Smooth muscle cell (in vitro differentiated cells): Measurements from ENCODE around the gene MAPK8IP1. TPM values are rescaled to one million over a fixed set of nuclear protein-coding genes. Genes with fewer than 3 reads are reported as not detected.

Source experiments
- DNase-seq: peaks from one replicate; lab custom pipeline; 2025; ENCODE audit not compliant: unreplicated experiment; lab: John Stamatoyannopoulos, UW
- H2AFZ ChIP-seq: fragments of 200-600 bp; sonication (generic); 2 replicates; pipeline ENCODE4 v1.6.0; 2016; ENCODE audit warnings: antibody characterized with exemption, low read depth, mild to moderate bottlenecking
- H3F3A ChIP-seq: fragments of 200-600 bp; sonication (generic); 2 replicates; pipeline ENCODE4 v1.6.0; 2017; ENCODE audit warnings: antibody characterized with exemption, low read depth
- H3K27ac ChIP-seq: fragments of 200-600 bp; sonication (generic); 2 replicates; pipeline ENCODE4 v1.5.1; 2016; ENCODE audit warnings: low read depth, mild to moderate bottlenecking
- H3K27me3 ChIP-seq: fragments of 200-600 bp; sonication (generic); 2 replicates; pipeline ENCODE4 v1.6.1; 2016; ENCODE audit warnings: low read depth, mild to moderate bottlenecking
- H3K36me3 ChIP-seq: fragments of 200-600 bp; sonication (generic); 2 replicates; pipeline ENCODE4 v1.5.1; 2016; ENCODE audit warnings: low read depth
- H3K4me1 ChIP-seq: fragments of 200-600 bp; sonication (generic); 2 replicates; pipeline ENCODE4 v1.5.1; 2016; ENCODE audit warnings: low read depth
- H3K4me2 ChIP-seq: fragments of 200-600 bp; sonication (generic); 2 replicates; pipeline ENCODE4 v1.6.0; 2016; ENCODE audit warnings: mild to moderate bottlenecking
- H3K4me3 ChIP-seq: fragments of 200-600 bp; sonication (generic); 2 replicates; pipeline ENCODE4 v1.5.1; 2016; ENCODE audit warnings: mild to moderate bottlenecking
- H3K79me2 ChIP-seq: fragments of 200-600 bp; sonication (generic); 2 replicates; pipeline ENCODE4 v1.6.0; 2016; ENCODE audit warnings: low read depth, mild to moderate bottlenecking
- H3K9ac ChIP-seq: fragments of 200-600 bp; sonication (generic); 2 replicates; pipeline ENCODE4 v1.6.0; 2016; ENCODE audit warnings: low read depth
- H3K9me3 ChIP-seq: fragments of 200-600 bp; sonication (generic); replicated peaks from 2 replicates; pipeline ENCODE4 v1.5.1; 2016; ENCODE audit warnings: low read depth
- H4K20me1 ChIP-seq: fragments of 200-600 bp; sonication (generic); 2 replicates; pipeline ENCODE4 v1.6.0; 2016; ENCODE audit warnings: low read depth
- CTCF ChIP-seq: fragments of 200-600 bp; sonication (generic); IDR thresholded peaks from 2 replicates; pipeline ENCODE4 v1.5.1; 2017; ENCODE audit warnings: borderline replicate concordance, mild to moderate bottlenecking, antibody characterized with exemption; ENCODE audit not compliant: insufficient read depth, poor library complexity, severe bottlenecking
- WGBS: methylation state at CpG from one replicate; pipeline ENCODE4 v1.1.7; 2016; ENCODE audit warnings: low lambda C conversion rate; 5-methylcytosine and 5-hydroxymethylcytosine counted together
- polyA plus RNA-seq: library from polyadenylated mRNA; unstranded; fragments of >200 nt; fragmentation: Nextera tagmentation; extraction: Ambion mirVana; gene quantifications from 2 replicates; pipeline ENCODE4 v1.2.1, GENCODE V29; 2016
- total RNA-seq: library from RNA; depleted of rRNA; stranded (reverse); fragments of >200 nt; gene quantifications from 2 replicates; pipeline ENCODE4 v1.2.3, GENCODE V29; 2014

MAPK8IP1 gene
- total and polyA plus RNA-seq, 2 experiments from 2014 or later = 5.2 to 8.1 TPM

GRCh38 chr11:45876401-45876800 lies 9.1 kb upstream of the MAPK8IP1 start:
- no peak for TF ChIP-seq CTCF
- peaks cover 4% of the 10 kb centered on the region for H3K36me3 ChIP-seq
- peaks cover 7% of the 10 kb centered on the region for H3F3A ChIP-seq
- no peak overlapping the region for H2AFZ ChIP-seq
- H3K4me1 ChIP-seq = peaks cover 13% of the 10 kb centered on the region
- peaks cover 63% of the 10 kb centered on the region for H4K20me1 ChIP-seq
- no peaks in the 10 kb centered on the region for H3K9me3 ChIP-seq
- H3K4me2 ChIP-seq = no peak overlapping the region
- no peak overlapping the region for H3K27ac ChIP-seq
- H3K79me2 ChIP-seq = no peaks in the 10 kb centered on the region
- 83% methylated on average over 6 of the region's 6 CpGs for WGBS
- no peak overlapping the region for H3K9ac ChIP-seq
- no peak overlapping the region for H3K4me3 ChIP-seq
- DNase-seq = no peak
- no peaks in the 10 kb centered on the region for H3K27me3 ChIP-seq

GRCh38 chr11:45877221-45877620 lies 8.2 kb upstream of the MAPK8IP1 start:
- Histone ChIP-seq H3K79me2 (no peaks in the 10 kb centered on the region), H2AFZ (no peak overlapping the region), H3K9ac (no peak overlapping the region), H4K20me1 (peaks cover 70% of the 10 kb centered on the region), H3K4me3 (no peak overlapping the region), H3K4me2 (no peak overlapping the region), H3K27ac (no peak overlapping the region), H3K4me1 (peaks cover 13% of the 10 kb centered on the region), H3F3A (peaks cover 7% of the 10 kb centered on the region), H3K27me3 (no peaks in the 10 kb centered on the region), H3K36me3 (peaks cover 4% of the 10 kb centered on the region), H3K9me3 (no peaks in the 10 kb centered on the region)
- no peak for DNase-seq
- 99% methylated on average over 8 of the region's 8 CpGs for WGBS
- no peak for TF ChIP-seq CTCF

GRCh38 chr11:45877845-45878244 lies 7.6 kb upstream of the MAPK8IP1 start:
- no peak for TF ChIP-seq CTCF
- H3K4me2 ChIP-seq = no peak overlapping the region

GRCh38 chr11:45879803-45880686 lies 5.4 kb upstream of the MAPK8IP1 start:
- 50% methylated on average over 7 of the region's 7 CpGs for WGBS
- no peak for TF ChIP-seq CTCF
- no peaks in the 10 kb centered on the region for H3K27me3 ChIP-seq
- H3K9ac ChIP-seq = no peak overlapping the region
- peak overlapping the region; percentile 56 for H3K27ac ChIP-seq
- no peaks in the 10 kb centered on the region for H3F3A ChIP-seq
- peak overlapping the region; percentile 20 for H3K4me2 ChIP-seq
- H3K4me3 ChIP-seq = no peak overlapping the region
- H3K9me3 ChIP-seq = no peaks in the 10 kb centered on the region
- peaks cover 13% of the 10 kb centered on the region for H3K4me1 ChIP-seq
- H3K79me2 ChIP-seq = no peaks in the 10 kb centered on the region
- DNase-seq = no peak
- no peak overlapping the region for H2AFZ ChIP-seq
- peaks cover 71% of the 10 kb centered on the region for H4K20me1 ChIP-seq
- H3K36me3 ChIP-seq = peaks cover 4% of the 10 kb centered on the region

More at GRCh38 chr11:45877845-45878244, 7.6 kb upstream of the MAPK8IP1 start:
- WGBS = 97% methylated on average over 3 of the region's 3 CpGs
- Histone ChIP-seq H3K9ac (no peak overlapping the region), H4K20me1 (peaks cover 71% of the 10 kb centered on the region), H3F3A (peaks cover 7% of the 10 kb centered on the region), H3K4me3 (no peak overlapping the region), H2AFZ (no peak overlapping the region), H3K27me3 (no peaks in the 10 kb centered on the region), H3K4me1 (peaks cover 13% of the 10 kb centered on the region), H3K79me2 (no peaks in the 10 kb centered on the region), H3K36me3 (peaks cover 4% of the 10 kb centered on the region), H3K9me3 (no peaks in the 10 kb centered on the region), H3K27ac (no peak overlapping the region)
- DNase-seq = no peak
